Posterior cingulate gyrus (tissue), 11 donors: ENCODE data around the gene ARHGAP15.

ENCODE experiments used
- DNase-seq, 10 donors: peaks; one replicate each; pipeline versions ENCODE4 v3.0.0 to v3.0.0-alpha.2; 2020 to 2021; ENCODE audit warnings: mixed read lengths in 3 of 10
- intact Hi-C: fragments of 100-400 bp; cut with DNase I; formaldehyde crosslinking; loops from one replicate; pipeline ENCODE4 v1.15.1; 2023

ARHGAP15 gene

DNA sequence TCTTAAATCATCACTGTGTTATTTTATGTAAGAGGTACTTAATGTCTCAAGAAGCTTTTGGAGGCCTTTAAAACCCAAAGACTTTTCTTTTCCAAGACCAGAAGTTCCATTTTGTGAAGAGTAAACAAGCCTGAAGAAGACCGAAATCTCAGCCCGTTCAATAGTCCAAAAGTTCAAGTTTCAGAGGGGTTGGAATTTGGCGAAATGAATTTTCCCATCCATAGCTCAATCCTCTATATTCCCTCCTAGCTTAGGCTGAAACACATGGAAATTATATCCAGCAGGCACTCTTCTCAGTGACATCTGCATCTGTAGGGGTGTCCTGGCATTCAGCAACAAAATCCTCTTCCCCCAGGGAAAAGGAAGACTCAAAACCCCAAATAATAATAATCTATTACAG lies 344.6 kb downstream of the ARHGAP15 start:
- intact Hi-C loops, result no loop called here
- DNase-seq, result no peak

DNA sequence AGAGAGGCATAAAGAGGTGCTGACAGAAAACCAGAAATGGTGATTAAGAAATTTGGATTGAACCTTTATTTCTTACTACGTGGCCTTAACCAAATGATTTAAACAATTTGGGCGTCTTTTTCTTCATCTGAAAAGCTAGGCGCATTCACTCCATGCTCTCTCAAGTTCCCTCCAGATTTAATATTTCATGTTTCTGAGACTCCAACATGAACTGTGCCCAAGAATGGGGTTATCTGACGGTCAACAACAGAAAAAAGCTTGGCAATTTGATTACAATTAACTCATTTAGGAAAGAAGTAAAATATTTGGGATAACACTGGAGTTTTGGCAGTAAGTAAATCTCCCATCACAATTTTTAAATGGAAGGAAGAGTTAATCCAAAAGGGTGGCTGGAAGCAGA lies 345.4 kb downstream of the ARHGAP15 start:
- DNase-seq, result no peak
- intact Hi-C loops, result no loop called here

DNA sequence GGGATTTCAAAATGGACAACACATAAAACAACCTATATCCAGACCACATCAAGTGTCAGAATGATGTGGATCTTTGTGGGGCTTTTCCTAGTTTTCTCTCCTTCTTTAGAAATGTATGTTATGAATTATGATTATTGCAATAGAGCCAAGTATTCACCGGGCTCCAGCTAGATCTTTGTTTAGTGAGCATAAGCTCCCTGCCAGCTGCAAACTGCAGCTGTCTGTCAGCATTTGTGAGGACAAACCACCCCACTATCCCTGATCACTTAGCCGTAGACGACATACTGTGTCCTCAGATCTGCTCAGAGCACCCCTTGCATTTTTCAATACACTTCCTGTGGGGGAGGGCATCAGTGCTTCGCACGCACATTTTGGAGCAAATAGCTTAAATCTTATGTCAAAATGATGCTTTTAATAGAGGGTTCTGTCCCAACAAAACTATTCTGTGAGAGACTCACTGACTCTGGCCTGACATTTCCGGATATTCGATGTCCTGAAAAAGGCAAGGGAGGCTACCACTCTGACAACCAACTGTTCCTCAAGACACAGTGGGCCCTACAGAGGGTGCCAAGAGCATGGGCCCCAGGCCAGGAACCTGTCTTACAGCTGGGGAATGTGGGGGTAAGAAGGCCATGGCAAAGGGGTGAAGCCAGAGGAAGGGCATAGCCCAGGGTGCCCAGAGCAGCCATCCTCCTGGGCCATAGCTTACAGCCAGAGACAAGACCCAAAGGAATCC lies 346.0 kb downstream of the ARHGAP15 start:
- DNase-seq, result no peak
- intact Hi-C loops, result no loop called here

DNA sequence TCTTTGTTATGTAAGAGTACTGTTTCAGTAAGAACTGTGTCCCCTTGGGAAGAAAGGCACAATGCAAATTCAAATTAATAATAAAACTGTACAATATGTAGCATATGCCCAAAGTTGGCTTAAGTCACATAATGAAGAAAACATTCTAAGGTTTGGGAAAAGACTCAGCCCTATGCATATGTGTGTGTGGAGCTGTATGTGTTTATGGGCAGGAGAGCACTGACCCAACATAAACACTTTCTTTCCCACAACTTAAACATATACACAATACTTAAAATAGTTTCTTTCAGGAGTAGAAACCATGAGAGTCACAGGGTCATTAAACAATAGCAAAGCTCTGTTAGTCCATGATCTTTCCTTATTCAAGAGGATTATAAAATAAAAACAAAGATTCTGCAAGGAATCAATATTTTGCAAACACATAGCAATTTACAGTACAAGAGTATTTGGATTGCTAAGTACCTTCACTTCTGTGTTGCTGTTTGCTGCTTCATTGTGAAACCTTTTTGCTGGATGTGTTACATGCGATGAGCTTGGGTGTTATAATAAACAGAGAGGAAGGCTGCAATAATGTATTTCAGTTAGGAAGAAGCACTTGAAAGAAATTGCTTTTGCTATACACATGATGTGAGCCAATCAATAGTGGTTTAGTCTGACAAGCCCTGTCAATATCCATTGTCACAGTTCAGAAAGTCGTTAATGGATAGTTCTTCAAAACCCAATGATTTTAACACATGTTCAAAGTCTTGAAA lies 347.3 kb downstream of the ARHGAP15 start:
- DNase-seq, result no peak
- intact Hi-C loops, result no loop called here

DNA sequence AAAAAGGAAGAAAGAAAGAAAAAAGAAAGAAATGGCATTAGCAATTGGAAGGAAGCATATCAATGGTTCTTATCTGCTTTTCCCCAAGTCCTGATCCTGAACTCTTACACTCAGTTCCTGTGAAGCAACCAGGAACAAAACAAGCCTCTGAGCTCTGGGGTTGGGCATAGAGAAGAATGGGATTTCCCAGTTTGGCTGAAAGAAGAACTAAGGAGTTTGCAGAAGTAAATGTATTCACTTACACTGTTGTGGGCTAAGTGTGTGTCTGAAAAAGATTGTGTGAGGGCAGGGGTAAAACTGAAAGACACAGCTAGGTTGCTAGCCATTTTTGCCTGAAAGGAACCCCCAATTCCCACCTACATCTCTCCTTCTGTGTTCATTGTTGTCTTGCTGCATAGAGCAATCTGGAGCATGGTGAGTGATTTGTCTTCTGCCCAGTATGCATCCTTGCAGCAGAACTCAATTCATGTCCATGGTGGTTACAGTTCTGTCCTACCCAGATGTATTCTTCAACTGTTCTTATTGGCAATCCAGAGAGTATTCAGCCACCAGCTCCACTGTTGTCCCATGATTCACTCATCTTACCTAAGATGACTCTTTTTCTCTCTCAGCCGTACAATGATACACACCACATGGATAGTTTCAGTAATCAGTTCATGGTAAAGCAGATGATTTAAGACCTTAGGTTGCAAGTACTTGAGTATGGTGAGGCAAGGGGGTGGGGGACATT lies 348.7 kb downstream of the ARHGAP15 start:
- DNase-seq, result no peak
- intact Hi-C loops, result no loop called here

DNA sequence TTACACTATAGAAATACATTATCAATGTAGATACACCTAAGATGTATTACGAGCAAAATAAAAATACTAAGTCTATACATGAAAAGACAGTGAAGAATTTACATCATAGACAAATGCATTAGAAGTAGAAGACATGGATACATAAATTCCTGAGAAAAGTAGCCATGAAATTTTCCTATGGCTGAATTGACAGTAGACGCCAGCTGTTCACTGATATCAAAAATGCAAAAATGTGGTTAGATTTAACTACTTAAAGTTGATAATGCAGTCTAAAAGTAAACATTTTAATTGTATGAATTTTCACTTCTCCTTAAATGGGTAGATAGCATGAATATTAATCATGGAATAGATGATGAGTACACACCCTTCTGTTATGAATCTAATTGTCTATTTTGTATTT lies 350.9 kb downstream of the ARHGAP15 start:
- no peak for DNase-seq
- intact Hi-C loops, result no loop called here

DNA sequence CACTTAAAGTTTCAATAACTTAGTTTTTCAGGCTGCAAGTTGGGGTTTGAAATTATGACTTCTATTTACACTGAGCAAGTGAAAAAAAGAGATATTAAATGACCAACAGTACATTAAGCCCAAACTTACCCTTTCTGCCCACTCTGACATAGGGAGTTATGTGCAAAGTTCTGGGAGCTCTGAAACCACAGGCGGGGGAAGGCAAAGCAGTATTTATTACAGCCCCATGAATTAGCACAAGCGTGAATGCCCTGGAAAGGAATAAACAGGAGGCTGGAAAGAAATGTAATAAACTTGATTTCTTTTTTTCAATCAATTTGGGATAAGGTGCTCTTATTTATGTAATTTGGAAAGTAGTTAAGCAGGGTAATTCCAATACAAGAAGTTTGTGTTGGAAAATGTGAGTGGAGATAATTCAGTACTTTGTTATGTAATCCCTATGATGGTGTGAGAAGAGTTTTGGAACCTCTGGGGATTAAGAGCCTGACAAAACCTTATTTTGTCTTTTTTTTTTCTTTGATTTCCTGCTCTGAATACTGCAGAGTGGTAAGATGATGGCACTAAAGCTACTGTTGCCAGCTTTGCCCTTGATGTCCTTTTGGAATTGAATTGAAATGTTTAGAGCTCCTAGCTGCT lies 351.5 kb downstream of the ARHGAP15 start:
- DNase-seq, result no peak
- intact Hi-C loops, result no loop called here

DNA sequence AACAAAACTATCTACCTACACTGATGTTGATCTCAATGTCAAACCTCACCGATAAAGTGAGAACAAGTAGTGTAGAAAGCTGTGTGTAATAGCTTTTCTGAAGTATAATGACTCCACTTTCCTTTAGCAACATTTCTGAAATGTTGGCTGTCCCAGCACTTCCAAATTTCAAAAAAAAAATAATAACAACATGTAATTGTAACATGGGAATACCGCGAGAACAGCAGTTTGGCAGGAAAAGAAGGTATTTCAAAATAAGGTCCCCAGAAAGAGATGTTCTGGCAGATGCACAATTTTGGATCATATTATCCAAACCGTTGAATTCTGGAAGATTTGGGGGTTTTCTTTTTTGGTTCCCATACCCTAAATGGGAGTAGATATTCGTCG lies 352.0 kb downstream of the ARHGAP15 start:
- intact Hi-C loops, result no loop called here
- no peak for DNase-seq

DNA sequence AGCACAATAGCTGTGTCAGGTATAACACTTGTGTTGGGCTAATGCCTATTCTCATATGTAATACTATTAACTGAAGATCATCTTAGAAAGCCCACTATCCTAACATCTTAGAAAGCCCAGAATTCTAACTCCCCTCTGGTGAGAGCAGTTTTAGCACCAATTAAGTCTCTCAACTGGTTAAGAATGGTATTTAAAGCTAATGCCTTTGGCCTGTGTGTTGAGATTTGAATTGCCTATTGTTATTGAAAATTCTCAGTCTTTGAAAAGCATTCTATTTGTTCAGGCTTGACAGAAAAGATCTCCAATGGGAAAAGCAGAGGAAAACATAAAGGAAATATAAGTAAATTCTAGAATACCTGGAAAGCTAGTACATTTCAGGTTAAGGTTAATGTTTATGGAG lies 352.5 kb downstream of the ARHGAP15 start:
- intact Hi-C loops, result no loop called here
- no peak for DNase-seq

DNA sequence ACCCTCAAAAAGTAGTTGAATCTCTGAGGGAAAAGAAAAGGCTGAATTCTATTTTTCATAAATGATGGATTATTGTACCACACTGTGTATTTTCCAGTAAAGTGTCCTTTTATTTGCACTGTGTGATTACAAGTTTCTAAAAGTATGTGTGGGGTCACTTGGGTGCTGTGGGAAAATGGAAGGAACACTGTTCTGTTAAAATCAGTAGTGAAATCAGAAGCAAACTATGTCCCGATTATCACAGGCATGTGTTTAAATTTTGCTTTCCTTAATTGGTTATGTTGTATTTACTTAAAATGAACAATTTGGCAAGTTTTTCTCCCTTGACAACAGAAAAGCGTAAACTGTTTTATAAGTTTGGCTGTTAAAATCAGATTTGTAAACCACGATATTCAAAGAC lies 353.1 kb downstream of the ARHGAP15 start:
- no peak for DNase-seq
- intact Hi-C loops, result no loop called here

DNA sequence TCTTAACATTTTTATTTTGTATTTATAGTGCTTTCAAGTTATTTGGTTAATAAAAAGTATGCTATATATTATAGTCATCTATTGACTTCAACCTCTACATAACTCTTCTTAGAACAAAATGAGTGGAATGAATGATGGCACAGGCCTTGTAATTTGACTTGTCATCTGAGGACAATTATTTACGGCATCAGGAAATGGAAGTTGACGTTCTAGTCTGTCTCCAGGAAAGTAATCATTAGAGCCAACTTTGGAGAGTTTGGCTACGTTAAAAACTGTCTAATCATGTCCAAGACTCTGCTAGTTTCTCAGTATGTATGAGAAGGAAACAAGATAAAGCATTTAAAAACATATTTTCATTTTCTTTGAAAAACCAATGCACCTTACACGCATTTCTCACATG lies 353.6 kb downstream of the ARHGAP15 start:
- intact Hi-C loops, result no loop called here
- DNase-seq, result no peak

DNA sequence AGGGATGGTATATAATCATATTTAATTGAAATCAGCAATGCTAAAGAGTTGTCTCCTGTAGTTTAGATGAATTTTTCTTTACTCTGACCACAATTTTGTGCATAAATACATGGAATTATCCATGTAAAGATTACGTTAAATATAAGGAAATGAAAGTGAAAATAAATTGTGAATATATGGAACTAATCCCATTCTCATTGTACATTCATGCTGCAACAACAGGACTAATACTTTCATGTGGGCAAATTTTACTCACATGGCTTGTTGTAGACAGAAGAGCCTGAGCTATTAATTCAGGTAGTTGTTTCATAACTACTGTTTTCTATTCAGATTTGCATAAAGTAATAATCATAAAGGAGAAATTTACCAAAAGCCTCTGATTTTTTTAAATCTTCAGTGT lies 357.8 kb downstream of the ARHGAP15 start:
- intact Hi-C loops, result no loop called here
- no peak for DNase-seq

DNA sequence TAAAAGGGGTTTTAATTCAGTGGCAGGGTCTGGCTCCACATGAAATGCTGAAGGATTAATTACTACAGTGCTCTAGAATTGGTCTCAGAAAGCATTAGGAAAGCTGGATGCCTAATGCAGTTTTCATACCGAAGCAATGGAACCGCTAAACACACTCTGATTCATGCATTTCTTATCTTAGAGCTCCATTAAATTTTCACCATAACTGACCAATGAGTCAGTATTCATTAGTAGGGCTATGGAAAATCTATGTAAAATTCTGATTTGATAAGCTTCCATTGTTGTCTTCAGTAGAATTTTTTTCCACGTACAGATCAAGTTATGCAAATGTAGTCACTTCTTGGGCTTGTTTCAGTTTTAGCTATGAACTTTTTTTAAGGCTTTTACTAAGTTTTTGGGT lies 359.9 kb downstream of the ARHGAP15 start:
- no peak for DNase-seq
- intact Hi-C loops, result no loop called here

DNA sequence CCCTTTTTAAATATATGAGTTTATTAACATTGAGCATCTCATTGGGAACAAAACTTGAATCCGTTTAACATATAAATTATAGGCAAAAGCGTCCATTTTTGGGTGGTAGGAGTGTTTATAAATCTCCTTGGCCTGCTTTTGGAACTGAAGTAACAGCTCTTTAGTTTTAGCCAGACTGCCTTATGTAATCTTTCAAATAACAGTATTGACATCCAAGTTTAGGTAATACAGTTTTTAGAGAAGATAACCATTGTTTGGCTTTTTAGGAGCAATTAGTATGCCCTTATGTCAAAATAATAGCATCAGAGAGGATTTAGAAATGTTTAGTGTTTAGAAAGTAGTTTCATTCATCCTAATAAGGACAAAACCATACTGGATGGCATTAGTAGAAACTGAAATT lies 361.9 kb downstream of the ARHGAP15 start:
- DNase-seq, result no peak
- intact Hi-C loops, result no loop called here

DNA sequence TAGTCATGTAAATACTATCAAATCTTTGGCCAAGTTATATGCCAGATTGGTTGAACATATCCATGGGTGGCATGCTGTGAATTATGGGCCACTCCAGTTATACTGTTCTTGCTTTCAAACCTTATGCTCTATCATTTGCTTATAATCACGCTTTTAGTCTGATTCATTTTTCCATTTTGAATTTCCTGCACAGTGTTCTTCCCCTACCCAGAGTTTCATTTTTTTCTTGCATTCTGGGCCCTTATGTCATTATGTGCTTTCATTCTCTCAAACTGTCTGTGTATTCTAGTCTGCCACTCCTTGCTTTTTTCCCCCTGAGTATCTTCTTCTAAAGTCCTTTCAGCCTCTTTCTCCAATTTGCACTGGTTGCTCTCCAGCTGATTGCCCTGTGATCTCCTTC lies 364.1 kb downstream of the ARHGAP15 start:
- intact Hi-C loops, result no loop called here
- DNase-seq, result no peak

DNA sequence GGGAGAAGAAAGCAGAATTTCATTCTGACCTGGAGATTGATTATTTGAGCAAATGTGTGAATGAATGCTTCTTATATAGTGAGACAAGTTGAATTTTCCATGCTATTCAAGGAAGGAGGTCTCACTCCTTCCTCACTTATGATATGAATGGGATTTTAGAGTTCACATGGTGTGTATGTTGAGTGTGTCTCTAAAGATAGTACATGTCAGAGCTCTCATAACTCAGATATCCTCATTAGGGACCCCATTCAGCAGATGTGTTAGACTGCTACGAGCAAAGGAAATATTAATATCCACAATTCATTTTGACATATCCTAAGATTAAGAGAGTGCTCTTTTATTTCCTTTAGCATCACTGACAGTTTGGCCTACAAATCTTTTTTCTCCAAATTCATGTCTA lies 368.5 kb downstream of the ARHGAP15 start:
- no peak for DNase-seq

DNA sequence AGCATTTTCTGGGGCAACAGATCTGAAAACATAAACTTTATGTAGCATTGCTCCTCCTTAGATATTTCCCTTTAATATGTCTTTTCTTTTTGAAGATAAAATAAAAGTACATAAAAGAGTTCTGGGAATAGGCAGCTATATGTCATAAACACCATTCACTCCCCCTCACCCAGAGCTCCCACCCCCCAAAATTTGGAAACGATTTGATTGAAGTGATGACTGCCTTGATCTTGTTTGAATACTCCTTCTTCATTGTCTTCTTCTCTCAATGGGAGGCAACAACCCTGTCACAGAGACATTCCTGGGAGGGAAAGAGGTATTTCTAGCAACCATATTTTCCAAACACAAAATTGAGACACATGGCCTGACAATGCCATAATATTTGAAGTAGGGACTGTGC lies 369.3 kb downstream of the ARHGAP15 start:
- no peak for DNase-seq
- intact Hi-C loops, result no loop called here

More for the DNA sequence above, 368.5 kb downstream of the ARHGAP15 start:
- intact Hi-C loops, result no loop called here

DNA sequence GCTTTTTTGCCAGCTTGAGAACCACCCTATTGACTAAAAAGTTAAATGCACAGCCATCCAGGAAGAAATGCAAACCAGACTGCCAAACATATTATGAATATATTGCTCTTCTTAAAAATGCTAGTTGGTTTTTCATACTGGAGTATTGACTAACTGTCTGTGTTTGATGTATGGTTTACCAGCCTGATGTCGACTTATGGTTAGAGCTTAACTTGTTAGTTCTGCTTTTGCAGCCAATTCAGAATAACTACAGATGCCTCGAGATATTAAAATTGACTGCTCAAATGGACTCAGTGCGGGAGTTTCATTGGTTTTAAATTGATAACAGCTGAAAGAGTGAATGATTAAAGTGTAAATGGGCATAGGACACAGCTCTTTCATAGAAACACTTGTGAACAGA lies 369.8 kb downstream of the ARHGAP15 start:
- intact Hi-C loops, result no loop called here
- no peak for DNase-seq

DNA sequence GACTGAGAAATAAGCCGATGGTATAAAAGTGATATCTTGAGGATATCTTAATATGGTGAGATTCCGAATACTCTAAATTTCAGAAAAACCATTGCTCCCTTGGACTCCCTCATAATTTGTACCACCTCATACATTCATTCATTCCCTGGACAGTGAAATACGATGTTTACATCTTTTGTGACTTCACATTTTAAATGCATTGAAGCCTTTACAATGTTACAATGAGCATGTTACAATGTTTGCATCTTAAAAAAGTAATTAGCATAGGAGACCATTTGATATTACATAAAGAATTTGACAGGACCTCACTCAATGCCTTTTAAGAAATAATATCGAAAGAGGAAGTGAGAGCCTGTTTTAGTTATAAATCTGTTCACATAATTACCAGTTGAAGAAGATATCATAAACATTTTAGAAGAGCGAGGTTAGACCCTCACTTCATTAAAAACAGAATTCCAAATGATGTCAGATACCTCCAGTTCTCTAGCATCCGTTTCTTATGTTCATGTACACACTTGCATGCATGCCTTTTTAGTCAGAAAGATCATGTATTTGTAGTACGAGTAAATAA lies 372.0 kb downstream of the ARHGAP15 start:
- intact Hi-C loops, result no loop called here
- DNase-seq, result no peak

DNA sequence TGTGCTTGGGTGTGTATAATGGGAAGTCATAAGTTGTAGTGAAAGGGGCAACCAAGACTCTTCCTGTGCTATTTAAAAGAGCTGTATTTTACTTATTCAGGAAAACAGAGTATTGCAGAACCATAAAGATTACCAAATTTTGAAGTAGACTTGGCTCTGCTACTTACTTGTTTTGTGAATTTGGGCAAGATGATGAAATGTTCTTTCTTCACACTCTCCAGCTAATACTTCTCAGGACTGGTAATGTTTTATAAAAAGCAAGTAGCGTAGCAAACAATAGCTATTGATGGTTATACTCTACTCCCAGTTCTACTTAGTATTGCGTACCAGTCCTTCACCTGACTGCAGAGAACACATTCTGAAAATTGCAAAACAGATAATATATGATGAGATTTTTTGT lies 374.1 kb downstream of the ARHGAP15 start:
- intact Hi-C loops, result no loop called here
- no peak for DNase-seq

DNA sequence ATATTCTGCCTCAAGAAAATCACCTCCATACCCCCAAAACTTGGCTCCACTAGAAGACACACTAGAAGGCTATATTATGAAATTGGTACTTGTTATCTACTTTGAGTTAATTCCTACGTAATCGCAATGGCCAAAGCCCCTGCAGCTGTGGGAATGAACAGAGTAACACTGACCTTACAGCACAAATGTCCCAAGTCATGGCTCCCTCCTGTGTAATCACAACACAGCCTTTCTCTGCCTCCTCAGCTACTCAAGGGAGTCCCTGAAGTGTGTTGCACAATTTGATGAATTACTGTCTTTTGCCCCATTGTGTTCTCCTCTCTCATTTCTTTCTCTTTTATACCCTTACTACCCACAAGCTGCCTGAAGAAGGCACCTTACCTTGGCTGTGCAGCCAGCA lies 375.2 kb downstream of the ARHGAP15 start:
- intact Hi-C loops, result no loop called here
- DNase-seq, result no peak
